Smooth muscle cell of the coronary artery (primary cell): ENCODE data around the gene FXN. TPM values are rescaled to one million over a fixed set of nuclear protein-coding genes. Genes with fewer than 3 reads are reported as not detected.

ENCODE experiments used
- total RNA-seq: library from RNA; depleted of rRNA; stranded (reverse); fragments of >200 nt; gene quantifications from 2 replicates; pipeline ENCODE4 v1.2.3, GENCODE V29; 2014; ENCODE audit warnings: low replicate concordance

Gene FXN
- 0.82 and 1.7 TPM in 2 replicates for total RNA-seq

DNA sequence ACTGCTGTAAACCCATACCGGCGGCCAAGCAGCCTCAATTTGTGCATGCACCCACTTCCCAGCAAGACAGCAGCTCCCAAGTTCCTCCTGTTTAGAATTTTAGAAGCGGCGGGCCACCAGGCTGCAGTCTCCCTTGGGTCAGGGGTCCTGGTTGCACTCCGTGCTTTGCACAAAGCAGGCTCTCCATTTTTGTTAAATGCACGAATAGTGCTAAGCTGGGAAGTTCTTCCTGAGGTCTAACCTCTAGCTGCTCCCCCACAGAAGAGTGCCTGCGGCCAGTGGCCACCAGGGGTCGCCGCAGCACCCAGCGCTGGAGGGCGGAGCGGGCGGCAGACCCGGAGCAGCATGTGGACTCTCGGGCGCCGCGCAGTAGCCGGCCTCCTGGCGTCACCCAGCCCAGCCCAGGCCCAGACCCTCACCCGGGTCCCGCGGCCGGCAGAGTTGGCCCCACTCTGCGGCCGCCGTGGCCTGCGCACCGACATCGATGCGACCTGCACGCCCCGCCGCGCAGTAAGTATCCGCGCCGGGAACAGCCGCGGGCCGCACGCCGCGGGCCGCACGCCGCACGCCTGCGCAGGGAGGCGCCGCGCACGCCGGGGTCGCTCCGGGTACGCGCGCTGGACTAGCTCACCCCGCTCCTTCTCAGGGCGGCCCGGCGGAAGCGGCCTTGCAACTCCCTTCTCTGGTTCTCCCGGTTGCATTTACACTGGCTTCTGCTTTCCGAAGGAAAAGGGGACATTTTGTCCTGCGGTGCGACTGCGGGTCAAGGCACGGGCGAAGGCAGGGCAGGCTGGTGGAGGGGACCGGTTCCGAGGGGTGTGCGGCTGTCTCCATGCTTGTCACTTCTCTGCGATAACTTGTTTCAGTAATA lies at the start of gene FXN:
Gene FXN, plus strand, starts transcription at position 315 of the 871 bp plus-strand sequence. Its CDS starts 31 bp downstream, at position 346.

GRCh38 chr9:69014013-69014412 lies 21.5 kb upstream of the FXN start, which contains the start of gene PRKACG:
Gene PRKACG, minus strand, starts transcription at chr9:69014113. Its CDS starts 21 bp downstream, at chr9:69014092.

Other genes starting within 250 kb of the FXN start
- gene PRKACG, start 21.6 kb upstream of the FXN start, total RNA-seq = not detected in 2 replicates
- gene TJP2, start 138.5 kb downstream of the FXN start, total RNA-seq = 37.8 and 42.7 TPM in 2 replicates